Muscle layer of duodenum (tissue), 2 donors: ENCODE measurements around the gene MRPL21.
"Not testable (repeated sequence)": the region's sequence is repeated elsewhere in the genome, so short reads cannot be mapped to it uniquely, and the experiment has no call there.

Experiments used
- H3K27ac ChIP-seq: one replicate; pipeline ENCODE4 v1.7.0; 2013; ENCODE audit warnings: mild to moderate bottlenecking, low read length
- H3K27me3 ChIP-seq: one replicate; pipeline ENCODE4 v1.7.0; 2013; ENCODE audit warnings: low read depth, mild to moderate bottlenecking, control low read depth, low read length
- H3K36me3 ChIP-seq, 2 donors: one replicate each; pipeline ENCODE4 v1.7.0; 2013; ENCODE audit warnings: low read length in 2 of 2, control low read depth in 1 of 2, mild to moderate bottlenecking in 1 of 2; ENCODE audit not compliant: insufficient read depth in 2 of 2, control insufficient read depth in 1 of 2
- H3K4me1 ChIP-seq, 2 donors: one replicate each; pipeline ENCODE4 v1.7.0; 2013; ENCODE audit warnings: low read length in 2 of 2, mild to moderate bottlenecking in 2 of 2, control low read depth in 1 of 2, moderate library complexity in 1 of 2; ENCODE audit not compliant: insufficient read depth in 2 of 2, control insufficient read depth in 1 of 2
- H3K4me3 ChIP-seq, 2 donors: one replicate each; pipeline ENCODE4 v1.7.0; 2013; ENCODE audit warnings: low read length in 2 of 2, low read depth in 1 of 2, mild to moderate bottlenecking in 1 of 2
- H3K9me3 ChIP-seq, 2 donors: one replicate each; pipeline ENCODE4 v1.7.0; 2013; ENCODE audit warnings: low read length in 2 of 2, control low read depth in 1 of 2, mild to moderate bottlenecking in 1 of 2; ENCODE audit not compliant: control insufficient read depth in 1 of 2
- donor health status: healthy.

Gene MRPL21

DNA sequence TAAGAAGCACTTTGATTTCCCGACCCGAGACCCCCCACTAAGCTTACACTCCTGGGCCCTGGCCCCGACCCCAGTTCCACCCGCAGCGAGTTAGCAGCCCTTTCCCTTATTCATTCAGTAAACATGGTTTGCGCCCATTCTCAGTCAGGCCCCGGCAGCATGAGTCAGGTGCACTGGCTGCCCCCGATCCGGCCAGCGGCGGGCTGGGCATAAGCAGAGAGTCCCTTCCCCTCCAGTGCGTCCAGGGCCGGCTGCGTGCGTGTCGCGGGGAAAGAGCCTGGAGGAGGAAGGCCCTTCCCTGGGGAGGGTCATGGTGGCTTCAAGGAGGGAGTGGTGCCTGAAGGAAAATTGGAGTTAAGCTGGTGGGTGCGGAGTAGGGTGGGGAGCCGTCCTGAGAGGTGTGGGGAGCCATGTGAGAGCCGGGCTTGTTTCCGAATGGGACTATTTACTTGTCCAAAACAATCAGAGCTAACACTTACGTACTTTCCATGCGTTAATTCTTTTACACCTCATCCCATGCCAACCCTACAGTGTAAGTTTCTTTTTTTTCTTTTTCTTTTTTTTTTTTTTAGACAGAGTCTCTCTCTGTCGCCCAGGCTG lies 716 bp upstream of the MRPL21 start:
- peaks cover 6 to 39% of the 10 kb centered on the region in 2 donors for H3K4me1 ChIP-seq
- H3K36me3 ChIP-seq = peaks cover 27 to 31% of the 10 kb centered on the region in 2 donors
- peak overlapping the region; percentile 99 to 100 for H3K4me3 ChIP-seq
- H3K27ac ChIP-seq = peak overlapping the region; percentile 67
- H3K9me3 ChIP-seq = no peaks in the 10 kb centered on the region
- no peaks in the 10 kb centered on the region for H3K27me3 ChIP-seq

DNA sequence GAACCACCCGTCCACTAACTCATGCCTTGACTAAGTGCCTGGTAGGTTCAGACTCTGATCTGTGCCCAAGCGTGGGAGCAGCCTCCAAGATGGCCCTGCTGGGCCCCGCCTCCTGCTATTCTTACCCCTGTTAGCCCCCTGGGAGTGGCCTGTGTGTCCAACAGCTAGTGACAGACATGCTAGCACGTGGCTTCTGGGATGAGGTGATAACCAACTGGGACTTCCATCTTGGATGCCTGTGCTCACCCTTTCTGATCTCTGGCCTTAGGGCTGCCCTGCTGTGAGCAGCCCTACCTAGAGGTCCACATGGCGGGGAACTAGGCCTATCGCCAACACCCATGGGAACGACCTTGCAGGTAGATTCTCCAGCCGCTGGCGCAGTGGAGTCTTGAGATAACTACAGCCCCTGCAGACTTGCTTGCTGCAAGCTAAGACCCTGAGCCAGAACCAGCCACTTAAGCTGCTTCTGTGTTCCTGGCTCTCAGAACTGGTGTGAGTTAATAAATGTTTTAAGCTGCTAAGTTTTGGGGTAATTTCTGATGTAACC lies 2.7 kb downstream of the MRPL21 start:
- Histone ChIP-seq H3K27me3 (no peaks in the 10 kb centered on the region), H3K4me3 (no peak overlapping the region), H3K4me1 (peaks cover 6 to 39% of the 10 kb centered on the region in 2 donors), H3K36me3 (peaks cover 43% of the 10 kb centered on the region in 2 donors), H3K9me3 (no peaks in the 10 kb centered on the region), H3K27ac (no peak overlapping the region)

DNA sequence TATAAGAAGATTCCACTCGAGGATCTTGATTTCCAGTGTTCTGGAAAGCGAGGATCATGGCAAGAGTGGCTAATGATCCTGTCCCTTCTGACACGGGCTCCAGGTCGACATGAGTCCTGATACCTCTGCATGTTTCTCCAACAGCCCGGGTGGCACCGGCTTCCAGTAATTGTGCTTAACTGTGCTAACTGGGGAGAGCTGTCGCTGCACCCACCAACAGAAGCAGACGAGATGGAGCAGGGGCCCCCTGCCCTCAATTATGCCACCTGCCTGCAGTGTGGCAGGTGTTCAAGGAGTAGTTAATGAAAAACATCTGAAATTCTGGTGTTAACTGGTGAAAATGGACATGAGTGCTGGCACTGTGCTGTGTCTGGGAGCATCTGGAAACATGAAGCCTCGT lies 6.2 kb downstream of the MRPL21 start:
- Histone ChIP-seq H3K4me1 (peaks cover 0 to 15% of the 10 kb centered on the region in 2 donors), H3K27ac (no peak overlapping the region), H3K27me3 (no peaks in the 10 kb centered on the region), H3K9me3 (no peaks in the 10 kb centered on the region), H3K36me3 (peaks cover 62 to 77% of the 10 kb centered on the region in 2 donors), H3K4me3 (no peak overlapping the region)

DNA sequence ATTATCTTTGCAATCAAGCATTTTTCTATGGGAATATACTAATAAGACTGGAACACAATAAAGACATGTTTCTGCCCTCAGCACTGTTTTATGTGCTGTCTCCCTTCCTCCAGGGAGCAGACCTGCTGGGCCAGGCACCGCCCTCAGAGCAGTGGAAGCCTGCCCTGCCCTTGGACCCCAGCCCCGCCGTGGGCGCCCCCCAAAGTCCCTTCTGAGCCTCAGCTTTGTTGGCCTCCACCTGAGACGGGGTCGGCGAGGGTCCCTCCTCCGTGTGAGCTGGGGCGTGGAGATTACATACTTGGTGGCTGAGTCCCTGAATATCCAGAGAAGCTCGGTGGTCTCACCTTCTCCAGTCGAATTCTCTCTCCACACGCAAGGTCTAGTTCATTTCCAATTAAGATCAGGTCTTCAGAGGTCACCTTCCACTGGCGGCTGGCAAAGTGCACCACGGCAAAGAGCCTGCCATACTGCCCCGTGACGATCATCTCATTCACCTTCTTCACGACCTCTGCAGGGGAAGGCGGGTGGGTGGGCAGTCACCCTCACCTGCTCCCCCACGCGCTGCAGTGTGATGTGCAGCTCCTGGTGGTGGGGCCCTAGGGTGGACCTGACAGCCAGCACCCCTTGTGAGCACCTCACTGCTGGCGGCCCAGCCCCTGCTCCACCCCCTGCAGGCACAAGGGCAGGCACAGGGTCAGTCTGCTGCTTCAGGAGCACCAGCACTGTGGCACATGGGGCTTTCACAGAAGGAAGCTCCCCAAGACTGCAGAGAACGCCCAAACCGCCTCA lies 7.3 kb downstream of the MRPL21 start:
- Histone ChIP-seq H3K27ac (no peak overlapping the region), H3K4me1 (peaks cover 4 to 10% of the 10 kb centered on the region in 2 donors), H3K4me3 (no peak overlapping the region), H3K27me3 (no peaks in the 10 kb centered on the region), H3K9me3 (no peaks in the 10 kb centered on the region), H3K36me3 (peaks cover 67 to 83% of the 10 kb centered on the region in 2 donors)

DNA sequence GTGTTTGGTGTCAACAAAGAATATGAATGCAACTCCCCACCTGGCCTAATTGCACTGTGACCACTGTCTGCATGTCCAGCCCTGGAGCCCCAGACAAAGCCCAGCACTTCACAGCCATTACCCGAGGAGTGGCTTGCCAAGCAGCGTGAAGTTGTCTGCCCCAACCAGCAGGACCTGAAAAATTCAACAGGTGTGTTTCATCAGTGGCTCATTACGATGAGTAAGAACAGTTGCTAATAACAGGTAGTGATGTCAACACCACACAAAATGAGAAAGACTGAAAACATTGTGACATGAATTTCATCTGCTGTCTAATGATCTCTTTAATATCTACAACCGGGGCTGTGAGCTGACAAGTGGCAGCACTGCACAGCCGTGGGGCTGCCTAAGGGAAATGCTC lies 10.3 kb downstream of the MRPL21 start:
- Histone ChIP-seq H3K36me3 (peaks cover 49 to 69% of the 10 kb centered on the region in 2 donors), H3K4me3 (no peak overlapping the region), H3K9me3 (no peaks in the 10 kb centered on the region), H3K27ac (no peak overlapping the region), H3K4me1 (peaks cover 4 to 19% of the 10 kb centered on the region in 2 donors), H3K27me3 (no peaks in the 10 kb centered on the region)

DNA sequence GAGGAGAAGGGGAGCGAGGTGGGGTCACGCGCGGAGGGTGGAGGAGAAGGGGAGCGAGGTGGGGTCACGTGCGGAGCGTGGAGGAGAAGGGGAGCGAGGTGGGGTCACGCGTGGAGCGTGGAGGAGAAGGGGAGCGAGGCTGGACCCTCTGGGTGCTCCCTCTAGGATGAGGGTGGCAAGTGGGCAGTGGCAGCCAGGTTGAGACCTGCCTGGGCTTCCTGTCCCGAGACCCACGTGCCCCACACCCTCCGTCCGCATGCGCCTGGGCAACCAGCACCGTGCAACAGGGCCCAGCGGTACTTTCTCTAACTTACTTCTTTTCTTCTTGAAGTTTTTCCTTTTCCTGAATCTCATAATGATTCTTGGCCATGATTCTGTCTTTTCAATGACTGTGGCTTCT lies 11.1 kb downstream of the MRPL21 start:
- Histone ChIP-seq H3K4me3 (no peak overlapping the region), H3K9me3 (no peaks in the 10 kb centered on the region), H3K36me3 (peaks cover 41 to 62% of the 10 kb centered on the region in 2 donors), H3K27ac (no peak overlapping the region), H3K27me3 (no peaks in the 10 kb centered on the region), H3K4me1 (peaks cover 4 to 19% of the 10 kb centered on the region in 2 donors)

DNA sequence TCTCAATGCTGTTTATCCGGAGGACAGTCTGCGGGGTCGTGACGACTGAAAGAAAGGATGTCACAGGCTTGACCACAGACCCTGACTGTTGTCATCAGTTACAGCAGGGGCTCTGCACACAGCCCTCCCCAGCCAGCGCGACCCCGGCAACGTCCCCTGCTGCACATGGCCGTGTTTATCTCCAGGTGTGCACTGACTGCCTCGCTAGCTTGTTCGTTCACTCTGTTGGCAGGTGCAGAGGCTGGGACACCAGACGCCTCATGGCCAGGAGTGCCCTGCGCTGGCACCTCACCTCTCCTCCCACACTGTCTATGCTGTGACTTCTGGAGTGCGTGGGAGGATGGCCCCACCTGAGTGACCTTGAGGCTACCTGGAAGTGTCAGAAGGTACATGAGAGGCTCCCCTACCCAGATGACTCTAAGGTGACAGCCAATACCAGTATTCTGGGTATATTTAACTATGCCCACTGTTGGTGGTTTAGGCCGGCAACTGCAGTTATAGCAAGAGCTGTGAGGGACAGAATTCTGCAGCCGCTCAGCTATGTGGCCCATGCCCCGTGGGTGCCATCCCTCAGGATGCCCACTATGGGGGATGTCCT lies 12.2 kb downstream of the MRPL21 start:
- Histone ChIP-seq H3K27ac (no peak overlapping the region), H3K9me3 (no peaks in the 10 kb centered on the region), H3K36me3 (peaks cover 32 to 50% of the 10 kb centered on the region in 2 donors), H3K4me1 (peaks cover 4 to 19% of the 10 kb centered on the region in 2 donors), H3K27me3 (no peaks in the 10 kb centered on the region), H3K4me3 (no peak overlapping the region)

DNA sequence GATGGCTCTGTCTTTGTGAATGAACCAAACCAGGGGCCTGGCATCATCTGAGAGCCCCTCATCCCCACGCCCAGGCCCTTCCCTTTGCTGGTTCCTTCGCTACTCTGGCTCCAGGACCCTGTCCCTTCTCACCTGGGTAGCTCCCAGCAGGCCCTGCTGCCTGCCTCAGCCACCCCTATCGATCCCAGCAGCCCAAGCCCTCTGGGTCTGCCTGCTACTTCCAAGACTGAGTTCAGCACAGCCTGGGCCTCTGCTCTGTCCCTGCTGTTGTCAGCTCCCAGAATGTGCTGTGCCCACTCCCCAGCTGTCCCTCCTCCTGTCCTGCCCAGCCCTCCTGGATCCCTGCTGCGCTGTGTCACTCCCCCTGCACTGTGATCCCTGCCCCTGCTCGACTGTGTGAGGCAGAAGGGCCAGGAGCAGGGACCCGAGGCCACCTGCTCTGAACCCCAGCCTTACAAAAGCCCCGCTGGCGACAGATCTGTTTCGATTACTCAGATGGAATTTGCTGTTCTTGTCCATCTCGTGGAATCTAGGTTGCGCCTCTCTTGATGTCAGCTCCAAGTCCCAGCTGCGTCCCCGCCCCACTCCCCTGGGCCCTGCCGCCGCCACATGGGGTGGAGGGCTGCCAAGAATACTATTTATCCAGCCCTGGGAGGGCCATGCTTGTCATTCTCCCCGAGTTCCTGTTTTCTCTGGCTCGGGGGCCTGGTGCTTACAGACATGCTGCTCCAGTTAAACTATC lies 13.0 kb downstream of the MRPL21 start:
- H3K9me3 ChIP-seq = no peaks in the 10 kb centered on the region
- H3K4me1 ChIP-seq = peaks cover 4 to 19% of the 10 kb centered on the region in 2 donors
- peaks cover 24 to 42% of the 10 kb centered on the region in 2 donors for H3K36me3 ChIP-seq
- H3K4me3 ChIP-seq = no peak overlapping the region
- no peaks in the 10 kb centered on the region for H3K27me3 ChIP-seq
- no peak overlapping the region for H3K27ac ChIP-seq

DNA sequence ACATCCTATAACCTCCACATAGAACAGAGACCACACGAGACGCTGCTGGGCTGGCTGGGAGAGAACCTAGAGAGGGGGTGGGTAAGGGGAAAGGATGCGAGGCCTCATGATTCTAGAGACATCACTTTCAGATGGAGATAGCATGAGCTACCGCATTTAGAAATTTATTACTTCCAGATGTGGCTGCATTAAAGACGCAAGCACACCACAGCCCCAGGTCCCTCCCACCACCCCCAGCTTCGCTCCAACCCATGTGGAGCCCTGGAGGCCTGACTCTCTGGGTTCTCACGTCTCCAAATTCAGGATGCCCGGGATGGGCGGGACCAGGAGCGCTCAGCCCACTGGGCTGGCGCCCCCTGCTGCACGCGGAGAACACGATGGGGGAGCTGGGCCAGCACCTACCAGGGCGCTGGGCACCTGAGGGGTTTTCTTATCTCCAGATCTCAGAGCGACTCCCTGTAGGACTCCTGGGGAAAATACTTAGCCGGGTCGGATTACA lies 13.6 kb downstream of the MRPL21 start:
- Histone ChIP-seq H3K36me3 (peaks cover 23 to 36% of the 10 kb centered on the region in 2 donors), H3K9me3 (no peaks in the 10 kb centered on the region), H3K4me3 (no peak overlapping the region), H3K27ac (no peak overlapping the region), H3K27me3 (no peaks in the 10 kb centered on the region), H3K4me1 (peaks cover 4 to 19% of the 10 kb centered on the region in 2 donors)

DNA sequence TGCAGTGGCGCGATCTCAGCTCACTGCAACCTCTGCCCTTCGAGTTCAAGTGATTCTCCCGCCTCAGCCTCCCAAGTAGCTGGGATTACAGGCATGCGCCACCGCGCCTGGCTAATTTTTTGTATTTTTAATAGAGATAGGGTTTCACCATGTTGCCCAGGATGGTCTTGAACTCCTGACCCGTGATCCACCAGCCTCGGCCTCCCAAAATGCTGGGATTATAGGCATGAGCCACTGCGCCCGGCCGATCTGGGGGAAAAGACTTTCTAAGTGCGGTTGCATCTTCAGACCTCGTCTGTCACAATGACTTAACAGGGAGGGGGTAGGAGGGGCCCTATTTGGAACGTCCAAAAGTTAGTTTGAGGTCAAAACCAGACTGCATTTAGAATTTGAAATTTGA lies 18.8 kb downstream of the MRPL21 start:
- H3K36me3 ChIP-seq, H3K27ac ChIP-seq, H3K9me3 ChIP-seq, H3K27me3 ChIP-seq, H3K4me1 ChIP-seq, H3K4me3 ChIP-seq: not testable (repeated sequence)

DNA sequence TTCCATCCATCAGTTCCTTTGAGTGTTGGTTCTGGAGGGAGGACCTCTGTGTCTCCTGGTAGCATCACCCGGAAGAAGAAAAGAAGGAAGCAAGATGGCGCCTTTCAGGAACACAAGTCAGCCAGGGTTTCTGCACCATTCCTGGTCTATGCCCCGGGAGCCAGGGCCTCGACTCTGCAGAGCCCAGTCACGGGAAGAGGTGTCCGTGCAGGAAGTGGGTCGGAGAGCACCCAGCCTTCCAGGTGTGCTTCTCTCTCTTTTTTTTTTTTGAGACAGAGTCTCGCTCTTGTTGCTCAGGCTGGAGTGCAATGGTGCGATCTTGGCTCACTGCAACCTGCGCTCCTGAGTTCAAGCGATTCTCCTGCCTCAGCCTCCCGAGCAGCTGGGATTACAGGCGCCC lies 21.2 kb downstream of the MRPL21 start:
- no peaks in the 10 kb centered on the region for H3K36me3 ChIP-seq
- no peak overlapping the region for H3K4me3 ChIP-seq
- H3K27me3 ChIP-seq = no peaks in the 10 kb centered on the region
- H3K4me1 ChIP-seq = no peaks in the 10 kb centered on the region
- H3K27ac ChIP-seq = no peak overlapping the region
- H3K9me3 ChIP-seq = no peaks in the 10 kb centered on the region
